ENCODE data around the gene AKT2. TPM values are rescaled to one million over a fixed set of nuclear protein-coding genes. Genes with fewer than 3 reads are reported as not detected.

Gene AKT2
- total and polyA plus RNA-seq, 7 experiments from 2014 or later = 22.5 to 220 (median 183) TPM

DNA sequence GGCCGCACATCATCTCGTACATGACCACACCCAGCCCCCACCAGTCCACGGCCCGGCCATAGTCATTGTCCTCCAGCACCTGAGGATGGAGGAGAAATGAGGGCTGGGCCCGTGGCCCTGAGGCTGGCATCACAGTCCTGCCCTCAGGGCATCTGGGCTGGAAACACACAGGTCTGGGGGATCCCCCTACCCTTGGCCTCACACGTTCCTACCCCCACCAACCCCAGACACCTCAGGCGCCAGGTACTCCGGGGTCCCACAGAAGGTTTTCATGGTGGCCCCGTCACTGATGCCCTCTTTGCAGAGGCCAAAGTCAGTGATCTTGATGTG, 49.2 kb downstream of the AKT2 start:
- H3K36me3 ChIP-seq (ENCODE audit: control insufficient read depth in 2 of 3, insufficient read depth in 3 of 3, low read length in 3 of 3) = peaks cover 0 to 84% (median 0%) of the 10 kb centered on the region in 3 experiments
- no peak overlapping the region for H3K27ac ChIP-seq (ENCODE audit: low read depth, low read length)
- H3K9me3 Mint-ChIP-seq = no peaks in the 10 kb centered on the region
- peaks cover 5 to 22% (median 5%) of the 10 kb centered on the region in 5 donors for H3K36me3 Mint-ChIP-seq
- no peaks in the 10 kb centered on the region for H3K4me1 ChIP-seq (ENCODE audit: control insufficient read depth in 2 of 2, insufficient read depth in 2 of 2, low read length in 2 of 2)
- no peaks in the 10 kb centered on the region for H3K9me3 ChIP-seq (ENCODE audit: control insufficient read depth in 2 of 3, low read length in 3 of 3)
- ChIA-PET CTCF (no interaction called here), POLR2A (no interaction called here)
- no peak overlapping the region for H3K27ac Mint-ChIP-seq
- ATAC-seq (no peak), DNase-seq (no peak)
- intact Hi-C loops (cut with micrococcal nuclease) = no loop called here
- H3K4me3 ChIP-seq (ENCODE audit: low read length) = no peak overlapping the region
- H3K27me3 Mint-ChIP-seq = no peaks in the 10 kb centered on the region
- no peak overlapping the region for H3K4me3 Mint-ChIP-seq
- peaks cover 0 to 2% (median 0%) of the 10 kb centered on the region in 7 donors for H3K4me1 Mint-ChIP-seq
- H3K27me3 ChIP-seq (ENCODE audit: control insufficient read depth in 2 of 2, insufficient read depth in 2 of 2, low read length in 2 of 2) = no peaks in the 10 kb centered on the region

DNA sequence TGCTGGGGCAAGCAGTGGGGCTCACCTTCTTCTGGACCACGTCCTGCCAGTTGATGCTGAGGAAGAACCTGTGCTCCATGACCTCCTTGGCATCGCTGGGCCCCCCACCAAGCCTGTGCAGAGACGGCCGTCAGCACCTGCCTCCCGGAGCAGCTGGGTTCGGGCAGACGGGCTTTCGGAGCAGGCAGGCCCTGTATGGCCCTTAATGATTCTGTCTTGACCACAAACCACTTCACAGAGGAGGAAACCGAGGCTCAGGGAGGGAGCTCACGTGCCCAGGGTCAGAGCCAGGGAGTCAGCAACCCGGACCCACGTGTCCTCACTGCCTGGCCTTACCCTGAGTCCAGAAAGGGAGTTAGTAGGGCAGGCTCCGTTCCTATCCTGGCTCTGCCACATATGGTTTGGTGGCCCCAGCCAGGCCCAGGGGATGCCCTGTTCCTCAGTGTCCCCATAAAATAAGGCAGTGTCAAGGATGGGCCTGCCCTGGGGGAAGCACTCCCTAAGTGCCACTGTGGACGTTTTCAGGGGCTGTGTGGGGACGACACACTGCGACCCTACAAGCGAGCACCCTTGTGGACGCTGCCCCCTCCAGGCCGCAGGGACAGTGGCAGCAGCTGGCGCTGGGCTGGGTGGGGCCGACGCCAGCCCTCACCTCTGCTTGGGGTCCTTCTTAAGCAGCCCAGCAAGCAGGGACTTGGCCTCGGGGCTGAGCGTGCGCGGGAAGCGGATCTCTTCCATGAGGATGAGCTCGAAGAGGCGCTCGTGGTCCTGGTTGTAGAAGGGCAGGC, 49.7 kb downstream of the AKT2 start:
- Histone ChIP-seq H3K36me3 (ENCODE audit: control insufficient read depth in 2 of 3, insufficient read depth in 3 of 3, low read length in 3 of 3) (peaks cover 0 to 79% (median 0%) of the 10 kb centered on the region in 3 experiments), H3K27me3 (ENCODE audit: control insufficient read depth in 2 of 2, insufficient read depth in 2 of 2, low read length in 2 of 2) (no peaks in the 10 kb centered on the region), H3K4me3 (ENCODE audit: low read length) (no peak overlapping the region), H3K9me3 (ENCODE audit: control insufficient read depth in 2 of 3, low read length in 3 of 3) (no peaks in the 10 kb centered on the region), H3K4me1 (ENCODE audit: control insufficient read depth in 2 of 2, insufficient read depth in 2 of 2, low read length in 2 of 2) (no peaks in the 10 kb centered on the region), H3K27ac (ENCODE audit: low read depth, low read length) (no peak overlapping the region)
- Mint-ChIP-seq H3K4me3 (no peak overlapping the region), H3K36me3 (peaks cover 4 to 20% (median 5%) of the 10 kb centered on the region in 5 donors), H3K4me1 (peaks cover 0 to 3% (median 0%) of the 10 kb centered on the region in 7 donors), H3K9me3 (no peaks in the 10 kb centered on the region), H3K27me3 (no peaks in the 10 kb centered on the region), H3K27ac (no peak overlapping the region)
- no peak for DNase-seq
- no peak for ATAC-seq
- ChIA-PET POLR2A (no interaction called here), CTCF (interaction anchor here (0.7 kb wide), 1 partner anchor 164 kb away, joined by 5 read pairs; no protein-coding TSS in a partner anchor)
- intact Hi-C loops (cut with micrococcal nuclease) = no loop called here

DNA sequence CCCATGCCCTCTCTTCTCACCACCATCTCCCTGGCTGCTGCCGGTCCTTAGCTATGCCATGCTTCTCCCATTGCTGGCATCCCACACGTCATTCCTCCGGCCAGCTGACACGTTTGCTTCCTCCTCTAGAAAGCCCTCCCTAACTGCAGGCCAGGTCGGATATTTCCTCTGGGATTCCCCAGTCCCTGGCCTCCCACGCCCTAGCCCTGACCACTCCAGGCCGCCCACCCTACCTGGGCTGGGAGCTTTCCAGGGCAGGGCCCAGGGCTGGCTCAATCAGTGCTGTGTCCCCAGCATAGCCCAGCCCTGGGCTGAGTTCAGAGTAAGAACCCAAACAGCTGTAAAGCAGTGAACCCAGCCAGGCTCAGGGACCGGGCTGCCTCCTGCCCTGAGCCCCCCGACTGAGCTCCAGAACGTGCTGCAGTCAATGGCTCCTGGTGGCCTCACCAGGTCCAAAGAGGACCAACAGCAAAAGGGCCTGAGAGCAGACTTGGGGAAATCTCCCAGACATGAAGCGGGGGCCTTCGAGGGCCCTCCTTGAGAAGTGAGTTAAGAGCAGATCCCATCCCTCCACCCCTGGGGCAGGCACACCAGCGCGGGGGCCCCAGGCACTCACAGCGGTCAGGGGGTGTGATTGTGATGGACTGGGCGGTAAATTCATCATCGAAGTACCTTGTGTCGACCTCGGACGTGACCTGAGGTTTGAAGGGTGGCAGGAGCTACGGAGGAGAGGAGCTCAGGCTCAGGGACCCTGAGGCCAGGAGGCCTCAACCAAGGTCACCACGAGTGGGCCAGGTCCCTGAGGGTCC, 50.5 kb downstream of the AKT2 start:
- Mint-ChIP-seq H3K36me3 (peaks cover 4 to 16% (median 5%) of the 10 kb centered on the region in 5 donors), H3K27ac (peak overlapping the region in 1 of 9 donors; percentile 32), H3K9me3 (no peaks in the 10 kb centered on the region), H3K27me3 (no peaks in the 10 kb centered on the region), H3K4me1 (peaks cover 0 to 4% (median 3%) of the 10 kb centered on the region in 7 donors), H3K4me3 (no peak overlapping the region)
- DNase-seq (no peak), ATAC-seq (no peak)
- CTCF ChIA-PET = interaction anchor here (0.7 kb wide), 1 partner anchor 164 kb away, joined by 5 read pairs; no protein-coding TSS in a partner anchor
- POLR2A ChIA-PET = interaction anchor here (0.5 kb wide), 1 partner anchor 16 kb away, joined by 3 read pairs; no protein-coding TSS in a partner anchor
- intact Hi-C loops (cut with micrococcal nuclease) = no loop called here
- Histone ChIP-seq H3K4me3 (ENCODE audit: low read length) (no peak overlapping the region), H3K4me1 (ENCODE audit: control insufficient read depth in 2 of 2, insufficient read depth in 2 of 2, low read length in 2 of 2) (no peaks in the 10 kb centered on the region), H3K27me3 (ENCODE audit: control insufficient read depth in 2 of 2, insufficient read depth in 2 of 2, low read length in 2 of 2) (no peaks in the 10 kb centered on the region), H3K36me3 (ENCODE audit: control insufficient read depth in 2 of 3, insufficient read depth in 3 of 3, low read length in 3 of 3) (peaks cover 0 to 71% (median 0%) of the 10 kb centered on the region in 3 experiments), H3K27ac (ENCODE audit: low read depth, low read length) (no peak overlapping the region), H3K9me3 (ENCODE audit: control insufficient read depth in 2 of 3, low read length in 3 of 3) (no peaks in the 10 kb centered on the region)

DNA sequence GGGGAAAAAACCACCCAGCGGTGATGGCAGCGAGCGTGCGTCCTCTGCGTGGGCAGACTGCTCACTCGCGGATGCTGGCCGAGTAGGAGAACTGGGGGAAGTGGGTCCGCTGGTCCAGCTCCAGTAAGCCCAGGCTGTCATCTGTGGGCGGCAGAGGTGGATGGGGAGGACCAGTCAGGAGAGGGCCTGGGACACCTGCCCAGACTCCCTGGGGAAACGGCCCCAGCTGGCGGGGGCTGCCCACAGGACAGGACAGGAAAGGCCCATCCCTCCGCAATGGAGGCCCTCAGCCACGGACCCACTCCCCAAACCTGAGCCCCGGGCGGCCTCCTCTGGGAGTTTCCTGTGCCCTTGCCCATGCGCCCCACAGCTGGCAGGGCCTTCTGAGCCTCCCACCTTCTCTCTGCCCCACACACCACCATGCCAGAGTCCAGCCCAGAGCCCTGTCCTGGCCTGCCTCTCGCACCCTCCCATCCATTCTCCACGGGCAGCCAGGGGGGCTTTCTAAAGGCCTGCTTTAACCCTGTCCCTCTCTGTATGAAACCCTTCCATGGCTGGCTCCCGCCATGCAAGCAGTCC, 51.2 kb downstream of the AKT2 start:
- Histone ChIP-seq H3K4me1 (ENCODE audit: control insufficient read depth in 2 of 2, insufficient read depth in 2 of 2, low read length in 2 of 2) (no peaks in the 10 kb centered on the region), H3K27me3 (ENCODE audit: control insufficient read depth in 2 of 2, insufficient read depth in 2 of 2, low read length in 2 of 2) (no peaks in the 10 kb centered on the region), H3K9me3 (ENCODE audit: control insufficient read depth in 2 of 3, low read length in 3 of 3) (no peaks in the 10 kb centered on the region), H3K4me3 (ENCODE audit: low read length) (no peak overlapping the region), H3K27ac (ENCODE audit: low read depth, low read length) (no peak overlapping the region), H3K36me3 (ENCODE audit: control insufficient read depth in 2 of 3, insufficient read depth in 3 of 3, low read length in 3 of 3) (peaks cover 0 to 63% (median 0%) of the 10 kb centered on the region in 3 experiments)
- no peak for DNase-seq
- H3K9me3 Mint-ChIP-seq = no peaks in the 10 kb centered on the region
- intact Hi-C loops (cut with micrococcal nuclease) = no loop called here
- no peak for ATAC-seq
- H3K36me3 Mint-ChIP-seq = peaks cover 4 to 13% (median 5%) of the 10 kb centered on the region in 5 donors
- ChIA-PET POLR2A (interaction anchor here (0.5 kb wide), 1 partner anchor 15 kb away, joined by 3 read pairs; no protein-coding TSS in a partner anchor), CTCF (no interaction called here)
- no peak overlapping the region for H3K27ac Mint-ChIP-seq
- H3K4me3 Mint-ChIP-seq = no peak overlapping the region
- no peaks in the 10 kb centered on the region for H3K27me3 Mint-ChIP-seq
- peaks cover 0 to 11% (median 3%) of the 10 kb centered on the region in 7 donors for H3K4me1 Mint-ChIP-seq

DNA sequence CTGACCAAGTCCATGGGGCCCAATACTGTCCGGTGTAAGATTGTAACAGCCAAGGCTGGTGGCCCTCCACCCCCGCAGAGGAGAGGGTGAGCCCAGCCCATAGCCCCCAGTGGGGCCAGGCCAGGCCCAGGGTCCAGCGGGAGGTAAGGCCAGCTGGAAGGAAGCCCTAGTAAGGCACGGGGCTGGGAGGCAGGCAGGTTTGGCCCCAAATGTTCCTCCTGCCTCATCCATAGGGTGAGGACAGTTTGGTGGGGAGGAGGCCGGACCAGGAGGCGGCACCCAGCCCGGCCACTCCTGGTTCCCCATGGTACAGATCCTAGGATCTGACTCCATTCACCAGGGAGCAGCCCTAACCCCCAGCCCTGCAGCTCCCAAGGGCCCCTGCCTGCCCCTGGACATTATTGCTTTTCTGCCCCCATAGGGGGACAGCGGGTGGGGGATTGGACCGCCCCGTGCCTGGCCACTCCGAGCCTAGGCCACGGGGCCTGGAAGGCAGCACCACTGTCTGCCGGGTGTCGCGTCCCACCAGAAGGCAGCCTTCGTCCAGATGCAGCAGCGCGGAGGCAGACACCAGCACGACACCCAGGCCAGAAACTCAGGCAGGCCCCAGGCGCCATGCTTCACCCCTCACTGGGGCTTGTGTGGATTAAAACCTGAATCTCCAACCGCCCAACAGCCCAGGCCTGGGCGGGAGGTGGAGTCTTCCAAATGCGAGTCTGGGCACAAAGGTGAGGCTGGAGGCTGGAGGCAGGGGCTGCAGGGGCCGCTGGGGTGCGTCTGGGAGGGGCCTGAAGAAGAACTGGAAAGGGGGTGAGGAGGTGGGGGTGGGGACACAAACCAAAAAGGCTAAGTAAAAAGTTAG, 52.0 kb downstream of the AKT2 start:
- Mint-ChIP-seq H3K9me3 (no peaks in the 10 kb centered on the region), H3K4me3 (no peak overlapping the region), H3K36me3 (peaks cover 4 to 11% (median 5%) of the 10 kb centered on the region in 5 donors), H3K27ac (no peak overlapping the region), H3K27me3 (peaks cover 0 to 2% (median 0%) of the 10 kb centered on the region in 5 donors), H3K4me1 (peaks cover 0 to 12% (median 5%) of the 10 kb centered on the region in 7 donors)
- Histone ChIP-seq H3K36me3 (ENCODE audit: control insufficient read depth in 2 of 3, insufficient read depth in 3 of 3, low read length in 3 of 3) (peaks cover 0 to 56% (median 0%) of the 10 kb centered on the region in 3 experiments), H3K4me1 (ENCODE audit: control insufficient read depth in 2 of 2, insufficient read depth in 2 of 2, low read length in 2 of 2) (no peaks in the 10 kb centered on the region), H3K27ac (ENCODE audit: low read depth, low read length) (no peak overlapping the region), H3K4me3 (ENCODE audit: low read length) (no peak overlapping the region), H3K27me3 (ENCODE audit: control insufficient read depth in 2 of 2, insufficient read depth in 2 of 2, low read length in 2 of 2) (no peaks in the 10 kb centered on the region), H3K9me3 (ENCODE audit: control insufficient read depth in 2 of 3, low read length in 3 of 3) (no peaks in the 10 kb centered on the region)
- ChIA-PET CTCF (no interaction called here), POLR2A (no interaction called here)
- intact Hi-C loops (cut with micrococcal nuclease) = no loop called here
- no peak for ATAC-seq
- DNase-seq = no peak

DNA sequence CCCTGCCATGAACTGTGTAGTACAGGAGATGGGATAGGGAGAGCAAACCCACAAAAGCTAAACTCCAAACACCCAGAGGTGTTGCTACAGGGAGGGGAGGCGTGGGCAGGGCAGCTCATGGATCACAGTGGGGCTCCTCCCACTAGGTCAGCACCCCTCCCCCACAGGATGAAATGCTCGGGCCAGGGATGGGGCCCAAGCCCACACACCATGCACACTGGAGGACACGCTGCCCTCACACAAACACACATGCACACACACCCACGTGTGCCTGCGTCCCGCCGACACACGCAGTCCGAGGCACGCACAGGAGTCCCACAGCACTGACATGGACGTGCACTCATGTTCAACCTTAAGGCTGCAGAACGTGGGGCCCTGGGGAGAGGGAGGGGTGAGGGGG, 52.7 kb downstream of the AKT2 start:
- intact Hi-C loops (cut with micrococcal nuclease) = no loop called here
- Mint-ChIP-seq H3K9me3 (no peaks in the 10 kb centered on the region), H3K36me3 (peaks cover 4 to 7% (median 5%) of the 10 kb centered on the region in 5 donors), H3K4me3 (peak overlapping the region in 1 of 10 donors; percentile 3), H3K4me1 (peaks cover 0 to 12% (median 6%) of the 10 kb centered on the region in 7 donors), H3K27ac (no peak overlapping the region), H3K27me3 (peaks cover 0 to 9% (median 0%) of the 10 kb centered on the region in 5 donors)
- ChIA-PET CTCF (no interaction called here), POLR2A (no interaction called here)
- ATAC-seq = peak; percentile 12
- Histone ChIP-seq H3K36me3 (ENCODE audit: control insufficient read depth in 2 of 3, insufficient read depth in 3 of 3, low read length in 3 of 3) (peaks cover 0 to 49% (median 0%) of the 10 kb centered on the region in 3 experiments), H3K27me3 (ENCODE audit: control insufficient read depth in 2 of 2, insufficient read depth in 2 of 2, low read length in 2 of 2) (no peaks in the 10 kb centered on the region), H3K9me3 (ENCODE audit: control insufficient read depth in 2 of 3, low read length in 3 of 3) (no peaks in the 10 kb centered on the region), H3K4me1 (ENCODE audit: control insufficient read depth in 2 of 2, insufficient read depth in 2 of 2, low read length in 2 of 2) (no peaks in the 10 kb centered on the region), H3K27ac (ENCODE audit: low read depth, low read length) (no peak overlapping the region), H3K4me3 (ENCODE audit: low read length) (no peak overlapping the region)
- DNase-seq = no peak

Data from naive thymus-derived CD4-positive, alpha-beta T cell (primary cell).